Gastrocnemius medialis (tissue), 4 donors: ENCODE measurements around the gene CDK17. TPM values are rescaled to one million over a fixed set of nuclear protein-coding genes. Genes with fewer than 3 reads are reported as not detected.
"Not testable (repeated sequence)": the region's sequence is repeated elsewhere in the genome, so short reads cannot be mapped to it uniquely, and the experiment has no call there.

Source experiments
- ATAC-seq, 2 donors: fragments of 150-250 bp; one replicate each; pipeline ENCODE4 v1.9.1; 2016
- DNase-seq, 2 donors: peaks; one replicate each; pipeline ENCODE4 v3.0.0-alpha.2; 2019
- H3K27ac ChIP-seq, 4 donors: fragments of 200-600 bp; sonication (generic); 1 replicate in 1 of 4; 2 replicates in 3 of 4; pipeline ENCODE4 v1.5.1; 2016 to 2018; ENCODE audit warnings: mild to moderate bottlenecking in 2 of 4, moderate library complexity in 1 of 4
- H3K27me3 ChIP-seq, 3 donors: fragments of 200-600 bp; sonication (generic) in 2 of 3; 1 replicate in 1 of 3; 2 replicates in 2 of 3; pipeline versions ENCODE4 v1.5.1 to v1.6.0; 2016 to 2019; ENCODE audit warnings: mild to moderate bottlenecking in 1 of 3, moderate library complexity in 1 of 3
- H3K36me3 ChIP-seq, 2 donors: fragments of 200-600 bp; sonication (generic) in 1 of 2; one replicate each; pipeline ENCODE4 v1.5.1; 2017 to 2018
- H3K4me1 ChIP-seq, 2 donors: fragments of 200-600 bp; sonication (generic) in 1 of 2; one replicate each; pipeline ENCODE4 v1.5.1; 2016 to 2017; ENCODE audit warnings: mild to moderate bottlenecking in 2 of 2
- H3K4me3 ChIP-seq, 4 donors: fragments of 200-600 bp; sonication (generic) in 3 of 4; 1 replicate in 1 of 4; 2 replicates in 3 of 4; pipeline ENCODE4 v1.5.1; 2016 to 2019; ENCODE audit warnings: mild to moderate bottlenecking in 2 of 4
- H3K9me3 ChIP-seq, 3 donors: fragments of 200-600 bp; sonication (generic) in 2 of 3; 1 replicate in 1 of 3; 2 replicates in 2 of 3; pipeline ENCODE4 v1.5.1; 2016 to 2019
- POLR2A ChIP-seq, 2 donors: fragments of 450-650 bp; IDR thresholded peaks; one replicate each; pipeline ENCODE4 v1.6.1; 2017; ENCODE audit warnings: antibody characterized with exemption in 2 of 2, mild to moderate bottlenecking in 2 of 2, moderate library complexity in 2 of 2
- in situ Hi-C, 4 donors: fragments of 200-750 bp; cut with MboI; loops; one replicate each; pipeline versions ENCODE4 v1.15.0 to v1.8.0; 2017; ENCODE audit warnings: low sequenced_read_pairs in 4 of 4
- intact Hi-C: fragments of 100-400 bp; cut with DNase I; formaldehyde crosslinking; loops from one replicate; pipeline ENCODE4 v1.15.1; 2023; ENCODE audit warnings: low total_unique reads
- total RNA-seq, 4 donors: library from RNA; depleted of rRNA; stranded (reverse); fragments of >200 nt; gene quantifications; one replicate each; pipeline versions ENCODE4 v1.1.0 to v1.2.3, GENCODE V29; 2016
- TF ChIP-seq, protein P1 (sequence below), 5 experiments: fragments of 450-650 bp in 3 of 5; fragments of 200-600 bp in 2 of 5; sonication (generic) in 2 of 5; IDR thresholded peaks in 4 of 5; conservative IDR thresholded peaks in 1 of 5; 1 replicate in 4 of 5; 2 replicates in 1 of 5; pipeline ENCODE4 v1.5.1; 2016 to 2019; ENCODE audit warnings: antibody characterized with exemption in 5 of 5, mild to moderate bottlenecking in 3 of 5, moderate library complexity in 3 of 5

Gene CDK17
- total RNA-seq, 4 donors from 2014 or later: 10.9 to 25.1 (median 20.9) TPM

DNA sequence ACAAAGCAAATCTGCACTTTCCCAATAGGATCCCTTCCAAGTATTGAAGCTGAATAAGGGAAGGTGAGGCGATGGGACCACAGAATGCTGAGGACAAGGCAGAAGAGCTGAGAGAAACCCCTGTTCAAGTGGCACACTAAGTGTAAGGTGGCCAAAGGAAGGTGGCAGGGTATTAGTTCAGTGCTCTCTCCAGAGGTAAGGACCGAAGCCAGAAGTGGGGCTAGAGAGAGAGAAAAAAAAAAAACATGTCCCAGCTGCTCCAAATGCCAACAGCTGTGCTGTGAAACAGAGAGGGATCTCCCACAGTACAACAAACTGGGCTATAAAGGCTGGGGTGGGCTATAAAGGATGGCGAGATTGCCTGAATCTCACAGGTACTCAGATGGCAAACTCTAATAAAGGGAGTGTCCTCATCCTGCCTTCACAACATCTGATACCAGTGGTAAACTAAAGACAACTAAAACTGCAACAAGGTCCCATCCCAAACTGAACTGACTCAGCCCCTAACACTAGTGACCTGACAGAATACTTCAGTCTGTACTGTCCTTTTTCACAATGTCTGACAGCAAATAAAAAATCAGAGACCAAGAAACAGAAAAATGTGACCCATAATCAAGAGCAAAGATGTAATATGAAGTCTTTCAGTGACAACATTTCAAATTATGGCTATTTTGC, 47.9 kb downstream of the CDK17 start:
- no peaks in the 10 kb centered on the region for H3K36me3 ChIP-seq
- no peak overlapping the region for H3K27ac ChIP-seq
- H3K4me1 ChIP-seq: peaks cover 29 to 64% of the 10 kb centered on the region in 2 donors
- DNase-seq (no peak), ATAC-seq (no peak)
- no peaks in the 10 kb centered on the region for H3K27me3 ChIP-seq
- H3K4me3 ChIP-seq: no peak overlapping the region
- intact Hi-C loops: no loop called here
- in situ Hi-C loops: no loop called here
- H3K9me3 ChIP-seq: no peaks in the 10 kb centered on the region
- TF ChIP-seq, protein P1, sequence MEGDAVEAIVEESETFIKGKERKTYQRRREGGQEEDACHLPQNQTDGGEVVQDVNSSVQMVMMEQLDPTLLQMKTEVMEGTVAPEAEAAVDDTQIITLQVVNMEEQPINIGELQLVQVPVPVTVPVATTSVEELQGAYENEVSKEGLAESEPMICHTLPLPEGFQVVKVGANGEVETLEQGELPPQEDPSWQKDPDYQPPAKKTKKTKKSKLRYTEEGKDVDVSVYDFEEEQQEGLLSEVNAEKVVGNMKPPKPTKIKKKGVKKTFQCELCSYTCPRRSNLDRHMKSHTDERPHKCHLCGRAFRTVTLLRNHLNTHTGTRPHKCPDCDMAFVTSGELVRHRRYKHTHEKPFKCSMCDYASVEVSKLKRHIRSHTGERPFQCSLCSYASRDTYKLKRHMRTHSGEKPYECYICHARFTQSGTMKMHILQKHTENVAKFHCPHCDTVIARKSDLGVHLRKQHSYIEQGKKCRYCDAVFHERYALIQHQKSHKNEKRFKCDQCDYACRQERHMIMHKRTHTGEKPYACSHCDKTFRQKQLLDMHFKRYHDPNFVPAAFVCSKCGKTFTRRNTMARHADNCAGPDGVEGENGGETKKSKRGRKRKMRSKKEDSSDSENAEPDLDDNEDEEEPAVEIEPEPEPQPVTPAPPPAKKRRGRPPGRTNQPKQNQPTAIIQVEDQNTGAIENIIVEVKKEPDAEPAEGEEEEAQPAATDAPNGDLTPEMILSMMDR (IDR thresholded peaks at IDR 0.05 in 4 of 5, conservative IDR thresholded peaks at IDR 0.05 in 1 of 5): no peak
- no peak for TF ChIP-seq POLR2A (IDR thresholded peaks at IDR 0.05)

GRCh38 chr12:96350982-96351381, 49.3 kb downstream of the CDK17 start:
- Histone ChIP-seq H3K4me1 (peaks cover 19 to 53% of the 10 kb centered on the region in 2 donors), H3K27ac (no peak overlapping the region), H3K27me3 (no peaks in the 10 kb centered on the region), H3K9me3 (no peaks in the 10 kb centered on the region), H3K4me3 (no peak overlapping the region), H3K36me3 (no peaks in the 10 kb centered on the region)
- no peak for TF ChIP-seq POLR2A (IDR thresholded peaks at IDR 0.05)
- TF ChIP-seq, protein P1 (IDR thresholded peaks at IDR 0.05 in 4 of 5, conservative IDR thresholded peaks at IDR 0.05 in 1 of 5): no peak
- ATAC-seq (no peak), DNase-seq (no peak)
- intact Hi-C loops: no loop called here
- in situ Hi-C loops: no loop called here

DNA sequence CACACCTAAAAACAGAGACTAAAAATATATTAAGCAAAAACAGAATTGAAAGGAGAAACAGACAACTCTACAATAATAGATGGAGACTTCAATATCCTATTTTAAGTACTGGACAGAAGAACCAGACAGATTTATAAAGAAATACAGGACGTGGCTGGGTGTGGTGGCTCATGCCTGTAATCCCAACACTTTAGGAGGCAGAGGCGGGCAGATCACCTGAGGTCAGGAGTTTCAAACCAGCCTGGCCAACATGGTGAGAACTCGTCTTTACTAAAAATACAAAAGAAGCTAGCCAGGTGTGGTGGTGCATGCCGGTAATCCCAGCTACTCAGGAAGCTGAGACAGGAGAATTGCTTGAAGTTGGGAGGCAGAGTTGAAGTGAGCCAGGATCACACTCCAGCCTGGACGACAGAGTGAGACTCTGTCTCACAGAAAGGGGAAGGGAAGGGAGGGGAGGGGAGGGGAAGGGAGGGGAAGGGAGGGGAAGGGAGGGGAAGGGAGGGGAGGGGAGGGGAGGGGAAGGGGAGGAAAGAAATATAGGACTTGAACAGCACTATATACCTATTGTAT, 53.0 kb downstream of the CDK17 start:
- H3K4me3 ChIP-seq: peak overlapping the region in 3 of 4 donors; percentile 3 to 30 (median 28)
- ATAC-seq: no peak
- peak overlapping the region in 3 of 4 donors; percentile 57 to 62 (median 60) for H3K27ac ChIP-seq
- in situ Hi-C loops (no loop called here), intact Hi-C loops (no loop called here)
- H3K36me3 ChIP-seq: peaks cover 0 to 4% of the 10 kb centered on the region in 2 donors
- peaks cover 9 to 19% of the 10 kb centered on the region in 2 donors for H3K4me1 ChIP-seq
- DNase-seq: no peak
- TF ChIP-seq, protein P1 (IDR thresholded peaks at IDR 0.05 in 4 of 5, conservative IDR thresholded peaks at IDR 0.05 in 1 of 5): no peak
- no peak for TF ChIP-seq POLR2A (IDR thresholded peaks at IDR 0.05)
- H3K27me3 ChIP-seq: no peaks in the 10 kb centered on the region
- H3K9me3 ChIP-seq: peaks cover 0 to 15% (median 4%) of the 10 kb centered on the region in 3 donors

DNA sequence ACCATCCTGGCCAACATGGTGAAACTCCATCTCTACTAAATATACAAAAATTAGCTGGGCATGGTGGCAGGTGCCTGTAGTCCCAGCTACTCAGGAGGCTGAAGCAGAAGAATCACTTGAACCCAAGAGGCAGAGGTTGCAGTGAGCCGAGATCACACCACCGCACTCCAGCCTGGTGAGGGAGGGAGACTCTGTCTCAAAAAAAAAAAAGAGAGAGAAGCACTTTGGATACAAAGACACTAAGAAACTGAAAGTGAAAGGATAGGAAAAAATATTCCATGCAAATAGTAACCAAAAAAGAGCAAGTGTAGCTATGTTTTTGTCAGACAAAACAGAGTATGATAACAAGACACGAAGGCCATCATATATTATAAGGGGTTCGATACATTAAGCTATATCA, 53.5 kb downstream of the CDK17 start:
- peak overlapping the region in 3 of 4 donors; percentile 57 to 62 (median 60) for H3K27ac ChIP-seq
- DNase-seq, H3K36me3 ChIP-seq, H3K27me3 ChIP-seq, ATAC-seq, intact Hi-C loops, in situ Hi-C loops: not testable (repeated sequence)
- H3K9me3 ChIP-seq: peaks cover 0 to 15% (median 4%) of the 10 kb centered on the region in 3 donors
- H3K4me3 ChIP-seq: peak overlapping the region in 3 of 4 donors; percentile 3 to 30 (median 28)
- H3K4me1 ChIP-seq: peaks cover 4 to 14% of the 10 kb centered on the region in 2 donors

DNA sequence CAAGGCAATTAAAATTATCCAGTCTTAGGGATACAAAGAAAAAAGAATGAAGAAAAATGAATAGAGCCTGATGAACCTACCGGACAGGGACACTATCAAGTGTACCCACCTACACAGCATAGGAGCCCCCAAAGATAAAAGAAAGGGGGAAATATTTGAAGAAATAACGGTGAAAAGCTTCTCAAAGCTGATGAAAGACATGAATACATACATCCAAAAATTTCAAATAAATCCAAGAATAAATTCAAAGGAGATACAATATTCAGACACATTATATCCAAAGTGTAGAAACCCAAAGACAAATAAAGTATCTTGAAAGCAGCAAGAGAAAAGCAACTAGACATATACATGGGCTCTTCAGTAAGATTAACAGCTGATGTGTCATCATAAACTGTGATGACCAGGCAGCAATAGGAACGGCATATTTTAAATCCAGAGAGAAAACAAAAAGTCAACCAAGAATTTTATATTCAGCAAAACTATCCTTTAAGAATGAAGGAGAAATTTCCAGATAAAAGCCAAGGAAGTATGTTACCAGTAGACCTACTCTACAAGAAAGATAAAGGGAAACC, 56.0 kb downstream of the CDK17 start:
- in situ Hi-C loops: no loop called here
- H3K27me3 ChIP-seq: no peaks in the 10 kb centered on the region
- H3K9me3 ChIP-seq: peaks cover 0 to 15% (median 4%) of the 10 kb centered on the region in 3 donors
- H3K4me3 ChIP-seq: no peak overlapping the region
- no peak overlapping the region for H3K27ac ChIP-seq
- intact Hi-C loops: no loop called here
- DNase-seq (no peak), ATAC-seq (no peak)
- peaks cover 0 to 4% of the 10 kb centered on the region in 2 donors for H3K36me3 ChIP-seq
- TF ChIP-seq, protein P1 (IDR thresholded peaks at IDR 0.05 in 4 of 5, conservative IDR thresholded peaks at IDR 0.05 in 1 of 5): no peak
- TF ChIP-seq POLR2A (IDR thresholded peaks at IDR 0.05): no peak
- H3K4me1 ChIP-seq: peaks cover 0 to 2% of the 10 kb centered on the region in 2 donors
